ENCODE results near the gene ZKSCAN8.

The ZKSCAN8 gene

GRCh38 chr6:28207510-28208110, 65.9 kb downstream of the ZKSCAN8 start:
- DNase-seq: peak; percentile 6

- DNase-seq: no peak
Observed at GRCh38 chr6:28208111-28208659, 66.5 kb downstream of the ZKSCAN8 start.

Measured in NCI-H748 treated with DMSO at 0.1 percent for 48 hours (cell line).